Measurements from ENCODE around the gene POLE. TPM values are rescaled to one million over a fixed set of nuclear protein-coding genes. Genes with fewer than 3 reads are reported as not detected.
A peak's percentile ranks its signal among the peaks of the same experiment; 100 is the strongest.

Gene POLE
- total and polyA plus RNA-seq, 9 of the 15 experiments (the other 6 are each of a cell fraction or from before 2014, with no cell fraction given) = 2.4 to 154 (median 49.6) TPM

- CTCF ChIA-PET (ENCODE audit: low intra/inter-chr PET ratio) = no interaction called here
- in situ Hi-C loops (cut with MboI) (no loop called here), intact Hi-C loops (cut with micrococcal nuclease) (no loop called here)
- 93% methylated on average over 5 of the region's 5 CpGs for WGBS (ENCODE audit: insufficient coverage, low coverage, missing lambda C conversion rate)
- Histone ChIP-seq H2AFZ (ENCODE audit: low read depth, low read length) (no peak overlapping the region), H3K4me2 (ENCODE audit: insufficient read depth, low read length) (no peak overlapping the region), H3K4me1 (replicated peaks in 1 of 2; ENCODE audit: control insufficient read depth in 2 of 2, insufficient read depth in 2 of 2, low read length in 2 of 2) (peaks cover 0 to 7% of the 10 kb centered on the region in 2 experiments; a peak in 2 of 5 replicates), H3K27ac (ENCODE audit: extremely low read depth, low read depth, low read length) (no peak overlapping the region), H3K27me3 (ENCODE audit: control insufficient read depth in 2 of 2, insufficient read depth in 2 of 2, low read length in 2 of 2) (no peaks in the 10 kb centered on the region), H3K9ac (ENCODE audit: insufficient read depth in 1 of 2, low read depth in 2 of 2, low read length in 2 of 2) (no peak overlapping the region), H3K79me2 (ENCODE audit: control insufficient read depth, insufficient read depth, low read length) (no peaks in the 10 kb centered on the region), H3K9me3 (replicated peaks; ENCODE audit: control insufficient read depth, insufficient read depth, low read depth, low read length) (no peaks in the 10 kb centered on the region), H3K4me3 (no peak overlapping the region), H3K9me1 (ENCODE audit: control insufficient read depth, insufficient read depth, low read length) (no peaks in the 10 kb centered on the region), H4K20me1 (replicated peaks; ENCODE audit: control insufficient read depth, insufficient read depth, low read length) (no peaks in the 10 kb centered on the region), H3K36me3 (ENCODE audit: control insufficient read depth, insufficient read depth, low read length) (peaks cover 71% of the 10 kb centered on the region; the same call in 2 of the 3 replicates)
- DNase-seq (ENCODE audit: extremely low read depth in 1 of 4, low spot score in 3 of 4) (no peak), FAIRE-seq (no peak), ATAC-seq (no peak)
- TF ChIP-seq CEBPB (tag; IDR thresholded peaks at IDR 0.05) = 0 out of 2 replicates have a peak, but pooled peaks have one; percentile 30
- TF ChIP-seq HMG20B (CRISPR knock-in tag; IDR thresholded peaks at IDR 0.05) = no peak
- POLR2A ChIA-PET = interaction anchor here (1.2 kb wide), 1 partner anchor 8 kb away, joined by 3 read pairs; no protein-coding TSS in a partner anchor
- no TSS peak for BruUV-seq (replicated peaks)
These were observed 11.2 kb upstream of the POLE start for GRCh38 chr12:132698341-132698740.

- FAIRE-seq (no peak), ATAC-seq (no peak), DNase-seq (ENCODE audit: extremely low read depth in 1 of 4, low spot score in 3 of 4) (no peak)
- ChIA-PET CTCF (ENCODE audit: low intra/inter-chr PET ratio) (no interaction called here), POLR2A (interaction anchor here (1.3 to 1.5 kb wide), 2 partner anchors 9 to 10 kb away, joined by 3 to 4 read pairs; no protein-coding TSS in a partner anchor)
- Histone ChIP-seq H3K4me1 (replicated peaks in 1 of 2; ENCODE audit: control insufficient read depth in 2 of 2, insufficient read depth in 2 of 2, low read length in 2 of 2) (no peaks in the 10 kb centered on the region; a peak in 1 of 5 replicates), H3K4me2 (ENCODE audit: insufficient read depth, low read length) (no peak overlapping the region), H3K9me1 (ENCODE audit: control insufficient read depth, insufficient read depth, low read length) (no peaks in the 10 kb centered on the region), H3K9ac (ENCODE audit: insufficient read depth in 1 of 2, low read depth in 2 of 2, low read length in 2 of 2) (peak overlapping the region in 1 of 2 experiments; percentile 27; a peak in 2 of 4 replicates), H3K27me3 (ENCODE audit: control insufficient read depth in 2 of 2, insufficient read depth in 2 of 2, low read length in 2 of 2) (no peaks in the 10 kb centered on the region), H3K36me3 (ENCODE audit: control insufficient read depth, insufficient read depth, low read length) (peaks cover 62% of the 10 kb centered on the region), H2AFZ (ENCODE audit: low read depth, low read length) (no peak overlapping the region), H3K4me3 (no peak overlapping the region), H3K9me3 (replicated peaks; ENCODE audit: control insufficient read depth, insufficient read depth, low read depth, low read length) (0 out of 2 replicates have a peak, but pooled peaks cover 4% of the 10 kb centered on the region), H3K79me2 (ENCODE audit: control insufficient read depth, insufficient read depth, low read length) (no peaks in the 10 kb centered on the region), H3K27ac (ENCODE audit: extremely low read depth, low read depth, low read length) (no peak overlapping the region), H4K20me1 (replicated peaks; ENCODE audit: control insufficient read depth, insufficient read depth, low read length) (no peaks in the 10 kb centered on the region)
- no TSS peak for BruUV-seq (replicated peaks)
- in situ Hi-C loops (cut with MboI) (no loop called here), intact Hi-C loops (cut with micrococcal nuclease) (no loop called here)
- WGBS (ENCODE audit: insufficient coverage, low coverage, missing lambda C conversion rate) = 98% methylated on average over 12 of the region's 12 CpGs
- no peak for TF ChIP-seq SPI1 (IDR thresholded peaks at IDR 0.05; ENCODE audit: borderline replicate concordance, low read depth, low read length)
- TF ChIP-seq ZBTB33 (CRISPR knock-in tag; IDR thresholded peaks at IDR 0.05) = no peak
- no peak for TF ChIP-seq CAMTA2 (CRISPR knock-in tag; conservative IDR thresholded peaks at IDR 0.05)
- no peak for TF ChIP-seq ZNF184 (CRISPR knock-in tag; IDR thresholded peaks at IDR 0.05)
- TF ChIP-seq, protein P1, sequence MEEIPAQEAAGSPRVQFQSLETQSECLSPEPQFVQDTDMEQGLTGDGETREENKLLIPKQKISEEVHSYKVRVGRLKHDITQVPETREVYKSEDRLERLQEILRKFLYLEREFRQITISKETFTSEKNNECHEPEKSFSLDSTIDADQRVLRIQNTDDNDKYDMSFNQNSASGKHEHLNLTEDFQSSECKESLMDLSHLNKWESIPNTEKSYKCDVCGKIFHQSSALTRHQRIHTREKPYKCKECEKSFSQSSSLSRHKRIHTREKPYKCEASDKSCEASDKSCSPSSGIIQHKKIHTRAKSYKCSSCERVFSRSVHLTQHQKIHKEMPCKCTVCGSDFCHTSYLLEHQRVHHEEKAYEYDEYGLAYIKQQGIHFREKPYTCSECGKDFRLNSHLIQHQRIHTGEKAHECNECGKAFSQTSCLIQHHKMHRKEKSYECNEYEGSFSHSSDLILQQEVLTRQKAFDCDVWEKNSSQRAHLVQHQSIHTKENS (CRISPR knock-in tag; IDR thresholded peaks at IDR 0.05) = no peak
- TF ChIP-seq RBM39 (optimal IDR thresholded peaks at IDR 0.05; ENCODE audit: low read depth, low read length) = no peak
- TF ChIP-seq, protein P2, sequence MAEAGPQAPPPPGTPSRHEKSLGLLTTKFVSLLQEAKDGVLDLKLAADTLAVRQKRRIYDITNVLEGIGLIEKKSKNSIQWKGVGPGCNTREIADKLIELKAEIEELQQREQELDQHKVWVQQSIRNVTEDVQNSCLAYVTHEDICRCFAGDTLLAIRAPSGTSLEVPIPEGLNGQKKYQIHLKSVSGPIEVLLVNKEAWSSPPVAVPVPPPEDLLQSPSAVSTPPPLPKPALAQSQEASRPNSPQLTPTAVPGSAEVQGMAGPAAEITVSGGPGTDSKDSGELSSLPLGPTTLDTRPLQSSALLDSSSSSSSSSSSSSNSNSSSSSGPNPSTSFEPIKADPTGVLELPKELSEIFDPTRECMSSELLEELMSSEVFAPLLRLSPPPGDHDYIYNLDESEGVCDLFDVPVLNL (CRISPR knock-in tag; IDR thresholded peaks at IDR 0.05; ENCODE audit: low read depth) = no peak
- TF ChIP-seq, protein P3, sequence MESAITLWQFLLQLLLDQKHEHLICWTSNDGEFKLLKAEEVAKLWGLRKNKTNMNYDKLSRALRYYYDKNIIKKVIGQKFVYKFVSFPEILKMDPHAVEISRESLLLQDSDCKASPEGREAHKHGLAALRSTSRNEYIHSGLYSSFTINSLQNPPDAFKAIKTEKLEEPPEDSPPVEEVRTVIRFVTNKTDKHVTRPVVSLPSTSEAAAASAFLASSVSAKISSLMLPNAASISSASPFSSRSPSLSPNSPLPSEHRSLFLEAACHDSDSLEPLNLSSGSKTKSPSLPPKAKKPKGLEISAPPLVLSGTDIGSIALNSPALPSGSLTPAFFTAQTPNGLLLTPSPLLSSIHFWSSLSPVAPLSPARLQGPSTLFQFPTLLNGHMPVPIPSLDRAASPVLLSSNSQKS (CRISPR knock-in tag; IDR thresholded peaks at IDR 0.05) = no peak
- TF ChIP-seq MAFF (IDR thresholded peaks at IDR 0.05; ENCODE audit: low read length) = no peak
These were observed 8.3 kb upstream of the POLE start for GRCh38 chr12:132695431-132695830.
